ENCODE measurements around the gene CCDC82.

CCDC82 gene

GRCh38 chr11:96385187-96385586 is 4.5 kb downstream of the CCDC82 start:
- no peak for TF ChIP-seq FOXM1 (IDR thresholded peaks at IDR 0.05; ENCODE audit: borderline replicate concordance, low read depth)
- no peak for TF ChIP-seq CEBPB (IDR thresholded peaks at IDR 0.05)
- TF ChIP-seq TAF1 (IDR thresholded peaks at IDR 0.05; ENCODE audit: low read depth), result no peak
- no peak for TF ChIP-seq NFIC (IDR thresholded peaks at IDR 0.05)
- no peak for TF ChIP-seq ZBTB7A (IDR thresholded peaks at IDR 0.05; ENCODE audit: low read depth)
- TF ChIP-seq, protein P1, sequence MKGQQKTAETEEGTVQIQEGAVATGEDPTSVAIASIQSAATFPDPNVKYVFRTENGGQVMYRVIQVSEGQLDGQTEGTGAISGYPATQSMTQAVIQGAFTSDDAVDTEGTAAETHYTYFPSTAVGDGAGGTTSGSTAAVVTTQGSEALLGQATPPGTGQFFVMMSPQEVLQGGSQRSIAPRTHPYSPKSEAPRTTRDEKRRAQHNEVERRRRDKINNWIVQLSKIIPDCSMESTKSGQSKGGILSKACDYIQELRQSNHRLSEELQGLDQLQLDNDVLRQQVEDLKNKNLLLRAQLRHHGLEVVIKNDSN (IDR thresholded peaks at IDR 0.05), result no peak
- TF ChIP-seq, protein P2, sequence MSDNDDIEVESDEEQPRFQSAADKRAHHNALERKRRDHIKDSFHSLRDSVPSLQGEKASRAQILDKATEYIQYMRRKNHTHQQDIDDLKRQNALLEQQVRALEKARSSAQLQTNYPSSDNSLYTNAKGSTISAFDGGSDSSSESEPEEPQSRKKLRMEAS (IDR thresholded peaks at IDR 0.05), result no peak
- TF ChIP-seq RAD21 (IDR thresholded peaks at IDR 0.05; ENCODE audit: low read depth), result no peak
- TF ChIP-seq TCF12 (IDR thresholded peaks at IDR 0.05; ENCODE audit: low read depth), result no peak
- TF ChIP-seq EP300 (IDR thresholded peaks at IDR 0.05; ENCODE audit: borderline replicate concordance), result no peak
- no peak for TF ChIP-seq REST (IDR thresholded peaks at IDR 0.05; ENCODE audit: low read depth)
- TF ChIP-seq TEAD4 (IDR thresholded peaks at IDR 0.05), result no peak
- no peak for TF ChIP-seq YY1 (IDR thresholded peaks at IDR 0.05; ENCODE audit: low read depth)

GRCh38 chr11:96384156-96384555 is 5.6 kb downstream of the CCDC82 start:
- TF ChIP-seq TAF1 (IDR thresholded peaks at IDR 0.05; ENCODE audit: low read depth) (no peak), YY1 (IDR thresholded peaks at IDR 0.05; ENCODE audit: low read depth) (no peak)

GRCh38 chr11:96376796-96377195 is 12.9 kb downstream of the CCDC82 start:
- TF ChIP-seq, protein P2 (IDR thresholded peaks at IDR 0.05), result no peak
- TF ChIP-seq CREB1 (IDR thresholded peaks at IDR 0.05; ENCODE audit: low read depth) (no peak), RAD21 (IDR thresholded peaks at IDR 0.05; ENCODE audit: low read depth) (no peak), FOXM1 (IDR thresholded peaks at IDR 0.05; ENCODE audit: borderline replicate concordance, low read depth) (no peak), REST (IDR thresholded peaks at IDR 0.05; ENCODE audit: low read depth) (no peak), ZBTB7A (IDR thresholded peaks at IDR 0.05; ENCODE audit: low read depth) (no peak), TEAD4 (IDR thresholded peaks at IDR 0.05) (no peak)

DNA sequence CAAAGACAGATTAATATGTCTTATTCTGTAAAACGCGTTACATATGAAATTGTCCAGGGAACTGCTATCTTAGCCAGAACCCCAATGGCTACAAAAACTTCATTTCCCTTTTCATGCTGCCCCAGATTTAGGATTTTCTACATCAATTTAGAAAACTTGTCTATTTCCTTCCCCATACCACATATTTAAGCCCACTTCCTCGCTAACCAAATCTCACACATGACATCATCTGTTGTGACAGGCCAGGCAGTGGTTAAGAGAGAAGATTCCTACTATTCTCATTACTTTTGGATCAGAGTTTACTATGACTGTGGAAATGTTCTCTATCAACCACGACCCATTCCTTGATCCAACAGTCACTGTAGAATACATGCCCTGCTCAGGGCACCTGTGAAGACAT is 15.9 kb downstream of the CCDC82 start:
- no peak for TF ChIP-seq NFIC (IDR thresholded peaks at IDR 0.05)
- no peak for TF ChIP-seq CEBPB (IDR thresholded peaks at IDR 0.05)
- TF ChIP-seq ZBTB7A (IDR thresholded peaks at IDR 0.05; ENCODE audit: low read depth), result no peak
- TF ChIP-seq CREB1 (IDR thresholded peaks at IDR 0.05; ENCODE audit: low read depth), result no peak
- TF ChIP-seq EGR1 (IDR thresholded peaks at IDR 0.05), result no peak
- TF ChIP-seq RAD21 (IDR thresholded peaks at IDR 0.05; ENCODE audit: low read depth), result no peak
- no peak for TF ChIP-seq FOXM1 (IDR thresholded peaks at IDR 0.05; ENCODE audit: borderline replicate concordance, low read depth)
- TF ChIP-seq, protein P2 (IDR thresholded peaks at IDR 0.05), result no peak
- TF ChIP-seq, protein P1 (IDR thresholded peaks at IDR 0.05), result no peak
- no peak for TF ChIP-seq YY1 (IDR thresholded peaks at IDR 0.05; ENCODE audit: low read depth)
- no peak for TF ChIP-seq EP300 (IDR thresholded peaks at IDR 0.05; ENCODE audit: borderline replicate concordance)
- no peak for TF ChIP-seq TCF12 (IDR thresholded peaks at IDR 0.05; ENCODE audit: low read depth)

- no peak for TF ChIP-seq ZBTB7A (IDR thresholded peaks at IDR 0.05; ENCODE audit: low read depth)
- TF ChIP-seq EP300 (IDR thresholded peaks at IDR 0.05; ENCODE audit: borderline replicate concordance), result no peak
- TF ChIP-seq CEBPB (IDR thresholded peaks at IDR 0.05), result no peak
- TF ChIP-seq, protein P2 (IDR thresholded peaks at IDR 0.05), result no peak
- no peak for TF ChIP-seq TAF1 (IDR thresholded peaks at IDR 0.05; ENCODE audit: low read depth)
- TF ChIP-seq, protein P1 (IDR thresholded peaks at IDR 0.05), result no peak
- no peak for TF ChIP-seq TEAD4 (IDR thresholded peaks at IDR 0.05)
- TF ChIP-seq YY1 (IDR thresholded peaks at IDR 0.05; ENCODE audit: low read depth), result no peak
- TF ChIP-seq NFIC (IDR thresholded peaks at IDR 0.05), result no peak
- TF ChIP-seq RAD21 (IDR thresholded peaks at IDR 0.05; ENCODE audit: low read depth), result no peak
- no peak for TF ChIP-seq TCF12 (IDR thresholded peaks at IDR 0.05; ENCODE audit: low read depth)
- TF ChIP-seq REST (IDR thresholded peaks at IDR 0.05; ENCODE audit: low read depth), result no peak
- no peak for TF ChIP-seq EGR1 (IDR thresholded peaks at IDR 0.05)
- TF ChIP-seq FOXM1 (IDR thresholded peaks at IDR 0.05; ENCODE audit: borderline replicate concordance, low read depth), result no peak
Observed at GRCh38 chr11:96367342-96367741, 22.4 kb downstream of the CCDC82 start.

All from Ishikawa (cell line).